Uterus (tissue), 2 donors: Measurements from ENCODE around the gene AHNAK.

Source experiments
- CTCF ChIP-seq, 4 experiments: fragments of 200-600 bp in 2 of 4; fragments of 450-650 bp in 2 of 4; sonication (generic) in 2 of 4; IDR thresholded peaks; one replicate each; pipeline ENCODE4 v1.5.1; 2016 to 2019; ENCODE audit warnings: antibody characterized with exemption in 4 of 4, mild to moderate bottlenecking in 2 of 4, moderate library complexity in 1 of 4
- POLR2A ChIP-seq, 2 donors: fragments of 450-650 bp; IDR thresholded peaks; one replicate each; pipeline ENCODE4 v1.6.1; 2016; ENCODE audit warnings: antibody characterized with exemption in 2 of 2, mild to moderate bottlenecking in 1 of 2, moderate library complexity in 1 of 2

- TF ChIP-seq CTCF (IDR thresholded peaks at IDR 0.05): no peak
- TF ChIP-seq POLR2A (IDR thresholded peaks at IDR 0.05): no peak
Measured at GRCh38 chr11:62402960-62403730, 143.5 kb downstream of the AHNAK start.
